Adipocyte (in vitro differentiated cells): Measurements from ENCODE around the gene CFD.

Experiments used
- DNase-seq: peaks from one replicate; pipeline ENCODE4 v3.0.0-alpha.2; 2015; ENCODE audit warnings: low read depth
- H3K27me3 ChIP-seq: replicated peaks from 2 replicates; pipeline ENCODE4 v1.7.0; 2013; ENCODE audit warnings: mild to moderate bottlenecking, low read length, moderate library complexity; ENCODE audit not compliant: control insufficient read depth, insufficient read depth
- H3K36me3 ChIP-seq: 2 replicates; pipeline ENCODE4 v1.7.0; 2013; ENCODE audit warnings: low read length, mild to moderate bottlenecking, moderate library complexity; ENCODE audit not compliant: control insufficient read depth, insufficient read depth, severe bottlenecking
- H3K4me1 ChIP-seq: 2 replicates; pipeline ENCODE4 v1.7.0; 2013; ENCODE audit warnings: mild to moderate bottlenecking, low read length, moderate library complexity; ENCODE audit not compliant: control insufficient read depth, insufficient read depth
- H3K4me3 ChIP-seq: 2 replicates; pipeline ENCODE4 v1.7.0; 2013; ENCODE audit warnings: mild to moderate bottlenecking, low read length, moderate library complexity
- H3K9ac ChIP-seq: 2 replicates; pipeline ENCODE4 v1.7.0; 2013; ENCODE audit warnings: mild to moderate bottlenecking, low read length, moderate library complexity
- H3K9me3 ChIP-seq: 2 replicates; pipeline ENCODE4 v1.7.0; 2013; ENCODE audit warnings: mild to moderate bottlenecking, low read length, moderate library complexity; ENCODE audit not compliant: control insufficient read depth

CFD gene

GRCh38 chr19:858284-858683, 1.2 kb upstream of the CFD start:
- Histone ChIP-seq H3K9me3 (no peaks in the 10 kb centered on the region), H3K27me3 (no peaks in the 10 kb centered on the region), H3K4me1 (peaks cover 7% of the 10 kb centered on the region), H3K9ac (no peak overlapping the region), H3K4me3 (no peak overlapping the region), H3K36me3 (peaks cover 6% of the 10 kb centered on the region)
- no peak for DNase-seq

DNA sequence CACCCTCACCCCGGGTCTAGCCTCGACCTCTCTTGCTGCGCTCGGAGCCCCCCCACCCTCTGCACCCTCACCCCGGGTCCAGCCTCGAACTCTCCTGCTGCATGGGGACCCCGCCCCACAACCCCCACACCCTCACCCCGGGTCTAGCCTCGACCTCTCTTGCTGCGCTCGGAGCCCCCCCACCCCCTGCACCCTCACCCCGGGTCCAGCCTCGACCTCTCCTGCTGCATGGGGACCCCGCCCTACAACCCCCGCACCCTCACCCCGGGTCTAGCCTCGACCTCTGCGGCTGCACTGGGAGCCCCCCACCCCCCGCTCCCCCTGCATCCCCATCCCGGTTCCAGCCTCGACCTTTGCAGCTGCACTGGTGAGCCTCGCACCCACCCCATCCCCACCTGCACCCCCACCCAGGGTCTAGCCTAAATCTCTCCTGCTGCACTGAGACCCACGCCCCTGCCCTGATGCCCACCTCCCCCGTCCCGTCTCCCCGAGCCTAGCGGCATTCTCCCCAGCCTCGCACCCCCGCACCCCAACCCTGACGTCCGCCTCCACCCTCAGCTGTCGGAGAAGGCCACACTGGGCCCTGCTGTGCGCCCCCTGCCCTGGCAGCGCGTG, 1.8 kb downstream of the CFD start:
- Histone ChIP-seq H3K4me3 (peak overlapping the region; percentile 90), H3K4me1 (peaks cover 7% of the 10 kb centered on the region), H3K27me3 (no peaks in the 10 kb centered on the region), H3K9ac (peak overlapping the region; percentile 99), H3K9me3 (no peaks in the 10 kb centered on the region), H3K36me3 (peaks cover 14% of the 10 kb centered on the region)
- DNase-seq: no peak

- H3K36me3 ChIP-seq: peaks cover 14% of the 10 kb centered on the region
- H3K9ac ChIP-seq: peak overlapping the region; percentile 60
- peak; percentile 74 for DNase-seq
- H3K9me3 ChIP-seq: no peaks in the 10 kb centered on the region
- no peaks in the 10 kb centered on the region for H3K27me3 ChIP-seq
- peaks cover 7% of the 10 kb centered on the region for H3K4me1 ChIP-seq
- H3K4me3 ChIP-seq: peak overlapping the region; percentile 69
Measured at GRCh38 chr19:861756-862580, 2.5 kb downstream of the CFD start.

DNA sequence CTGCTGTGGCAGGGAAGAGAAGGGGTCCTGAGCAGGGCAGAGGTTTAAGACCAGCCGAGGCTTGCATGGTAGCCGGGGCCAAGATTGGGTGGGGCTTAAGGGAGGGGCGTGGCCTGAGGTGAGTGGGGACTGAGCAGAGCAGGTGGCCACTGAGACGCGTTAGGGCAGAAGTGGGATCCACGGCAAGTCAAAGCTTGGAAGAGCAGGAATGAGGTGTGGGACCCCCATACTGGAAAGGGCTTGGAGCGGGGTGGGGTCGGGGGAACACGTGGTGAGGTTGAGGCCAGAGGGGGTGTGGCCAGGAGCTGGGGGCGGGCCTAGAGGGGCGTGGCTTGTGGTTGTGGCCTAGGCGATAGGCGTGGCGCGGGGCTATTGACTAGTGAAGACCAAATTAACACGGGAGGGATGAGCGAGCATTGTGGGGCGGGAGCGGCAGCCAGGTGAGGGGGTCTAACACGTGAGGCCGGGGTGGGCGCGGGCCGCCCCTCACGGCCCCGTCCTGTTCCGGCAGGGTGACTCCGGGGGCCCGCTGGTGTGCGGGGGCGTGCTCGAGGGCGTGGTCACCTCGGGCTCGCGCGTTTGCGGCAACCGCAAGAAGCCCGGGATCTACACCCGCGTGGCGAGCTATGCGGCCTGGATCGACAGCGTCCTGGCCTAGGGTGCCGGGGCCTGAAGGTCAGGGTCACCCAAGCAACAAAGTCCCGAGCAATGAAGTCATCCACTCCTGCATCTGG, 3.3 kb downstream of the CFD start:
- Histone ChIP-seq H3K4me3 (no peak overlapping the region), H3K9me3 (no peaks in the 10 kb centered on the region), H3K4me1 (peaks cover 7% of the 10 kb centered on the region), H3K9ac (no peak overlapping the region), H3K27me3 (no peaks in the 10 kb centered on the region), H3K36me3 (peaks cover 14% of the 10 kb centered on the region)
- DNase-seq: peak; percentile 60

- DNase-seq: no peak
- Histone ChIP-seq H3K36me3 (peaks cover 14% of the 10 kb centered on the region), H3K4me3 (no peak overlapping the region), H3K4me1 (peaks cover 7% of the 10 kb centered on the region), H3K9ac (no peak overlapping the region), H3K27me3 (no peaks in the 10 kb centered on the region), H3K9me3 (no peaks in the 10 kb centered on the region)
Measured at GRCh38 chr19:863315-863620, 3.8 kb downstream of the CFD start.

DNA sequence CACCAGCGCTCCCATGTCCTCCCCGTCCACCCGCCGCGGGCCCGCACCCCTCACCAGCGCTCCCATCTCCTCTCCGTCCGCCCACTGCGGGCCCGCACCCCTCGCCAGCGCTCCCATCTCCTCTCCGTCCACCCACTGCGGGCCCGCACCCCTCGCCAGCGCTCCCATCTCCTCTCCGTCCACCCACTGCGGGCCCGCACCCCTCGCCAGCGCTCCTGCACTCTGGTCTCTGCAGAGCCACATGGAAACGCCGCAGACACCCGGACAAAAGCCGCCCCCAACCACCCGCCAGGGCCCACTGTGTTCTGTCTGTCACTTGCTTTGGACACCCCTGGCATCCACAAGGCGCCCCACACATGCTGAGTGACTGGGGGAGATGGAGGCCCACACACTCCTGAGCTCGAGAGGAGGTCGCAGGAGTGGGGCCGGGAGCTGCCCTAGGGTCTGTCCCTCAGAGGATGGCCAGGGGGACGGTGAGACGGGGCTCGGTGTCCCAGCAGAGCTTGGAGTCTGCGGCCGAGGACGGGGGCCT, 7.4 kb downstream of the CFD start:
- Histone ChIP-seq H3K9ac (no peak overlapping the region), H3K4me3 (no peak overlapping the region), H3K36me3 (peaks cover 14% of the 10 kb centered on the region), H3K4me1 (peaks cover 20% of the 10 kb centered on the region), H3K27me3 (no peaks in the 10 kb centered on the region), H3K9me3 (no peaks in the 10 kb centered on the region)
- DNase-seq: no peak

DNA sequence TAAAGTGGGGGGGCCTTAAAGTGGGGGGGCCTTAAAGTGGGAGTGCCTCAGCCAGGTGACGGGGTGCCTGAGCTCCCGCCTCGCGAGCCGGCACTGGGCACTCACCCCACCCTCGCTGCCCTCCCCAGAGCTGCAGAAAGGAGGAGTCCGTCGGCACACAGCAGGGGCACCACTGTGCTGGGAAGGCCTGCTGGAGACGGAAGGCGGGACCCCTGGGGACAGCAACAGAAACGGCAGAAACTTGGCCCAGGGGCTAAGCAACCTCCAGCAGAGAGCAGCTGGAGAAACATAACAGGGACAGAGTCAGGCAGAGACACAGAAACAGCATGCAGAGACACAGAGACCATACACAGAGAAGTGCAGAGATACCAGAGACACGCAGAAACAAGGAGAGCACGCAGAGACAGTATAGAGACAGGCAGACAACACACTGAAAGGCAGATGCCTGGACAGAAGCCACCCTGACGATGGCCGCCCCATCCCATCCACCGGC, 7.9 kb downstream of the CFD start:
- Histone ChIP-seq H3K4me3 (no peak overlapping the region), H3K36me3 (peaks cover 14% of the 10 kb centered on the region), H3K4me1 (peaks cover 23% of the 10 kb centered on the region), H3K27me3 (no peaks in the 10 kb centered on the region), H3K9ac (no peak overlapping the region), H3K9me3 (no peaks in the 10 kb centered on the region)
- DNase-seq: no peak

GRCh38 chr19:867855-868457, 8.5 kb downstream of the CFD start:
- H3K9me3 ChIP-seq: no peaks in the 10 kb centered on the region
- no peak overlapping the region for H3K4me3 ChIP-seq
- no peak for DNase-seq
- H3K9ac ChIP-seq: no peak overlapping the region
- H3K4me1 ChIP-seq: peaks cover 23% of the 10 kb centered on the region
- H3K27me3 ChIP-seq: no peaks in the 10 kb centered on the region
- H3K36me3 ChIP-seq: peaks cover 11% of the 10 kb centered on the region

DNA sequence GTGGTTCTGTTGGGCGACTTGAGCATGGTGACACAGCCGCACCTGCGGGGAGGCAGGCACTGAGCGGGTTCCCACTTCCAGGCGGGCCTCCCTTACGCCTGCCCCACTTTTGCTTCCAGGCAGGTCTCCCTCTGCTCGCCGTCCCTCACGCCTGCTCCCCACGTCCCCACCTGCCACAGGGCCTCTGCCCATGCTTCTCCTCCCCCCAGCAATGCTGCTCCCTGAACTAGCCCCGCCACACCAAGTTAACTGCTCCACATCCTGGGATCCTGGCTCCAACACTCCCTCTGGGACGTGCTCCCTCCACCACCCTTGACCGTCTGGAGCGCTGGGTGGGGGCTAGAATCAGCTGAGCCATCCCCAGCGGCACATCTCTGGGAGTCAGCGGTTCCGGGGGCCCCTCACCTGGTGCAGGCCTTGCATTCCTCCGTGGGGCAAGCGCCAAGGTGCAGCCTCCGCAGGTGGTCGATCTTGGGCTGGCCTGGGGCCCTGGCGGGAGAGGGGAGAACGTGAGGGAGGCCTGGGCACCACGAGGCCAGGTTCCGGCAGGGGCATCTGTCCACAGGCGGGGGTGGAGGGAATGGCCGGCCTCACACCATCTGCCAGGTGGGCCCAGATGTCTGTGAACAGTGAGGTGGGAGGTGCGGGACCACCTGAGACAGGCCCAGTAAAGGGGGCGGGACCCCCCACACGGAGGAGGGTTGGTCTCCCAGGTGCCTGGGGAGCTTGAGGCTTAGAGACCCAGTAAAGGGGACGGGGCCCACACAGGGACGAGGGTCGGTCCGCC, 9.2 kb downstream of the CFD start:
- peaks cover 23% of the 10 kb centered on the region for H3K4me1 ChIP-seq
- DNase-seq: no peak
- no peak overlapping the region for H3K4me3 ChIP-seq
- no peaks in the 10 kb centered on the region for H3K27me3 ChIP-seq
- H3K9ac ChIP-seq: peak overlapping the region; percentile 55
- peaks cover 6% of the 10 kb centered on the region for H3K36me3 ChIP-seq
- H3K9me3 ChIP-seq: no peaks in the 10 kb centered on the region

GRCh38 chr19:869245-870177, 10.0 kb downstream of the CFD start:
- H3K4me3 ChIP-seq: no peak overlapping the region
- DNase-seq: peak; percentile 97
- no peaks in the 10 kb centered on the region for H3K27me3 ChIP-seq

More at GRCh38 chr19:869245-870177, 10.0 kb downstream of the CFD start:
- peak overlapping the region; percentile 55 for H3K9ac ChIP-seq
- no peaks in the 10 kb centered on the region for H3K9me3 ChIP-seq
- peaks cover 3% of the 10 kb centered on the region for H3K36me3 ChIP-seq
- H3K4me1 ChIP-seq: peaks cover 23% of the 10 kb centered on the region
